GM19238 (cell line): Measurements from ENCODE around the gene CALML5.

Source experiments
- DNase-seq: peaks from one replicate; pipeline ENCODE4 v3.0.0; 2011; ENCODE audit warnings: low spot score; ENCODE audit not compliant: insufficient read length

CALML5 gene

GRCh38 chr10:5502061-5502521 is 2.7 kb upstream of the CALML5 start:
- DNase-seq: no peak

- no peak for DNase-seq
Observed at GRCh38 chr10:5500910-5501309, 1.5 kb upstream of the CALML5 start.

GRCh38 chr10:5500162-5500670 is 846 bp upstream of the CALML5 start:
- DNase-seq: no peak

GRCh38 chr10:5498791-5499492 is 428 bp downstream of the CALML5 start:
- DNase-seq: no peak

- DNase-seq: no peak
Observed at GRCh38 chr10:5497948-5498730, 1.2 kb downstream of the CALML5 start.

GRCh38 chr10:5497289-5497688 is 2.1 kb downstream of the CALML5 start:
- no peak for DNase-seq

GRCh38 chr10:5496261-5497250 is 2.8 kb downstream of the CALML5 start:
- DNase-seq: no peak

- no peak for DNase-seq
Observed at GRCh38 chr10:5494611-5495010, 4.8 kb downstream of the CALML5 start.

- DNase-seq: no peak
Observed at GRCh38 chr10:5493691-5494090, 5.7 kb downstream of the CALML5 start.

- DNase-seq: no peak
Observed at GRCh38 chr10:5492929-5493576, 6.3 kb downstream of the CALML5 start.

- no peak for DNase-seq
Observed at GRCh38 chr10:5492322-5492855, 7.0 kb downstream of the CALML5 start.

- DNase-seq: no peak
Observed at GRCh38 chr10:5491477-5491876, 7.9 kb downstream of the CALML5 start.

GRCh38 chr10:5490698-5491464 is 8.5 kb downstream of the CALML5 start:
- DNase-seq: no peak

- DNase-seq: no peak
Observed at GRCh38 chr10:5490032-5490431, 9.3 kb downstream of the CALML5 start.

- no peak for DNase-seq
Observed at GRCh38 chr10:5488272-5489161, 10.9 kb downstream of the CALML5 start.

- DNase-seq: no peak
Observed at GRCh38 chr10:5486853-5487235, 12.5 kb downstream of the CALML5 start.

- no peak for DNase-seq
Observed at GRCh38 chr10:5485948-5486852, 13.2 kb downstream of the CALML5 start.

GRCh38 chr10:5485290-5485689 is 14.1 kb downstream of the CALML5 start:
- DNase-seq: no peak
